A549 (cell line): ENCODE data around the gene IGF1R.

Source experiments
- CHD4 ChIP-seq: fragments of 200-600 bp; sonication (generic); IDR thresholded peaks from 2 replicates; pipeline ENCODE4 v1.6.1; 2016; ENCODE audit warnings: antibody characterized with exemption, mild to moderate bottlenecking, borderline replicate concordance
- EP300 ChIP-seq, 2 experiments: fragments of >200 bp; sonication (Bioruptor Twin); formaldehyde crosslinking; IDR thresholded peaks; 2 replicates in 1 of 2; 3 replicates in 1 of 2; pipeline ENCODE4 v1.6.1; 2016 to 2017
- MAZ ChIP-seq: fragments of 150-350 bp; IDR thresholded peaks from 2 replicates; pipeline ENCODE4 v1.6.1; 2014; ENCODE audit warnings: antibody characterized with exemption, low read depth, low read length, borderline replicate concordance
- NPAS2 ChIP-seq: fragments of 250-450 bp; sonication (Bioruptor Pico); IDR thresholded peaks from 2 replicates; pipeline ENCODE4 v1.8.0; 2022; ENCODE audit warnings: mild to moderate bottlenecking, moderate library complexity, borderline replicate concordance
- ZSCAN20 ChIP-seq: fragments of 250-450 bp; sonication (Bioruptor Pico); IDR thresholded peaks from 2 replicates; pipeline ENCODE4 v1.8.0; 2022; ENCODE audit warnings: mild to moderate bottlenecking, moderate library complexity
- TF ChIP-seq, protein P1 (sequence below): fragments of >200 bp; sonication (Bioruptor Twin); formaldehyde crosslinking; IDR thresholded peaks from 3 replicates; pipeline ENCODE4 v1.6.1; 2016
- TF ChIP-seq, protein P2 (sequence below): fragments of >200 bp; sonication (Bioruptor Twin); formaldehyde crosslinking; IDR thresholded peaks from 3 replicates; pipeline ENCODE4 v1.5.1; 2016

DNA sequence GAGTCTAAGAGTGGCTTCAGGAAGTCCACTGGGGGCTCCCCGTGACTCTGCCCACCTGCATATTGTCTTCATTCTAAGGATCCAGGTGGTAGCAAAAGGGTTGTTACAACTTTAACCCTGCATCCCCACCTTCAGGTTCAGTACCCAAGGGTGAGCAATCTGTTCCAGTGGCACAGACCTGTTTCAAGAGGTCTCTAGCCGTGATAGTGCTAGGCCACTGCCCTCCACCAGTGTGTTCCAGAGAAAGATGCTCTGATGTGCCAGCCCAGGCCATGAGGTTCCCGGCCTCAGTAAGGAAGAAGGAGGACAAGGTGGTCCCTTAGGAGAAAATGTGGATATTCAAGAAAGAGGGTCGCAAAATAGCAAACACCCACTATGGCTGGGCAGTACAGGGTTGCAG lies 87.0 kb downstream of the IGF1R start:
- TF ChIP-seq NPAS2 (CRISPR knock-in tag) (no peak), EP300 (IDR thresholded peaks at IDR 0.05) (no peak), MAZ (no peak), ZSCAN20 (CRISPR knock-in tag) (no peak), CHD4 (no peak)
- TF ChIP-seq, protein P1, sequence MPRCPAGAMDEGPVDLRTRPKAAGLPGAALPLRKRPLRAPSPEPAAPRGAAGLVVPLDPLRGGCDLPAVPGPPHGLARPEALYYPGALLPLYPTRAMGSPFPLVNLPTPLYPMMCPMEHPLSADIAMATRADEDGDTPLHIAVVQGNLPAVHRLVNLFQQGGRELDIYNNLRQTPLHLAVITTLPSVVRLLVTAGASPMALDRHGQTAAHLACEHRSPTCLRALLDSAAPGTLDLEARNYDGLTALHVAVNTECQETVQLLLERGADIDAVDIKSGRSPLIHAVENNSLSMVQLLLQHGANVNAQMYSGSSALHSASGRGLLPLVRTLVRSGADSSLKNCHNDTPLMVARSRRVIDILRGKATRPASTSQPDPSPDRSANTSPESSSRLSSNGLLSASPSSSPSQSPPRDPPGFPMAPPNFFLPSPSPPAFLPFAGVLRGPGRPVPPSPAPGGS: no peak
- TF ChIP-seq, protein P2, sequence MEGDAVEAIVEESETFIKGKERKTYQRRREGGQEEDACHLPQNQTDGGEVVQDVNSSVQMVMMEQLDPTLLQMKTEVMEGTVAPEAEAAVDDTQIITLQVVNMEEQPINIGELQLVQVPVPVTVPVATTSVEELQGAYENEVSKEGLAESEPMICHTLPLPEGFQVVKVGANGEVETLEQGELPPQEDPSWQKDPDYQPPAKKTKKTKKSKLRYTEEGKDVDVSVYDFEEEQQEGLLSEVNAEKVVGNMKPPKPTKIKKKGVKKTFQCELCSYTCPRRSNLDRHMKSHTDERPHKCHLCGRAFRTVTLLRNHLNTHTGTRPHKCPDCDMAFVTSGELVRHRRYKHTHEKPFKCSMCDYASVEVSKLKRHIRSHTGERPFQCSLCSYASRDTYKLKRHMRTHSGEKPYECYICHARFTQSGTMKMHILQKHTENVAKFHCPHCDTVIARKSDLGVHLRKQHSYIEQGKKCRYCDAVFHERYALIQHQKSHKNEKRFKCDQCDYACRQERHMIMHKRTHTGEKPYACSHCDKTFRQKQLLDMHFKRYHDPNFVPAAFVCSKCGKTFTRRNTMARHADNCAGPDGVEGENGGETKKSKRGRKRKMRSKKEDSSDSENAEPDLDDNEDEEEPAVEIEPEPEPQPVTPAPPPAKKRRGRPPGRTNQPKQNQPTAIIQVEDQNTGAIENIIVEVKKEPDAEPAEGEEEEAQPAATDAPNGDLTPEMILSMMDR: no peak
